ENCODE data around the gene ZNF181. TPM values are rescaled to one million over a fixed set of nuclear protein-coding genes. Genes with fewer than 3 reads are reported as not detected.

Gene ZNF181
- polyA plus RNA-seq, 3 donors: 8.0 to 9.9 (median 8.8) TPM

- H3K27ac ChIP-seq (ENCODE audit: low read depth, low read length): peak overlapping the region; percentile 94
- WGBS, 3 donors: 10 to 18% (median 18%) methylated on average over 16 of the region's 16 CpGs
Measured at GRCh38 chr19:34734537-34735103, 577 bp downstream of the ZNF181 start.

GRCh38 chr19:34744896-34745690 is 11.1 kb downstream of the ZNF181 start:
- H3K27ac ChIP-seq (ENCODE audit: low read depth, low read length): no peak overlapping the region
- WGBS, 3 donors: 93 to 96% (median 94%) methylated on average over 3 of the region's 3 CpGs

- H3K27ac ChIP-seq (ENCODE audit: low read depth, low read length): no peak overlapping the region
- 91 to 94% (median 94%) methylated on average over 4 of the region's 4 CpGs for WGBS, 3 donors
Measured at GRCh38 chr19:34757441-34757840, 23.4 kb downstream of the ZNF181 start.

GRCh38 chr19:34759218-34759917 is 25.3 kb downstream of the ZNF181 start:
- 96 to 97% (median 96%) methylated on average over 11 of the region's 11 CpGs for WGBS, 3 donors
- no peak overlapping the region for H3K27ac ChIP-seq (ENCODE audit: low read depth, low read length)

- WGBS, 3 donors: 94 to 98% (median 96%) methylated on average over 2 of the region's 2 CpGs
- no peak overlapping the region for H3K27ac ChIP-seq (ENCODE audit: low read depth, low read length)
Measured at GRCh38 chr19:34766386-34766785, 32.3 kb downstream of the ZNF181 start.

- no peak overlapping the region for H3K27ac ChIP-seq (ENCODE audit: low read depth, low read length)
- WGBS, 3 donors: 92 to 99% (median 94%) methylated on average over 3 of the region's 3 CpGs
Measured at GRCh38 chr19:34767951-34768350, 33.9 kb downstream of the ZNF181 start.

GRCh38 chr19:34772697-34773554 is 38.9 kb downstream of the ZNF181 start, which contains the start of gene ZNF599:
Gene ZNF599, minus strand, starts transcription at chr19:34773215. Its CDS starts 374 bp downstream, at chr19:34772841.
- no peak within 1 kb of the TSS for H3K27ac ChIP-seq (ENCODE audit: low read depth, low read length)
- 3% methylated on average over 69 of the region's 69 CpGs for WGBS, 3 donors

- no peak overlapping the region for H3K27ac ChIP-seq (ENCODE audit: low read depth, low read length)
- WGBS, 3 donors: 72 to 79% (median 75%) methylated on average over 2 of the region's 2 CpGs
Measured at GRCh38 chr19:34773555-34773864, 39.5 kb downstream of the ZNF181 start.

GRCh38 chr19:34774857-34775256 is 40.8 kb downstream of the ZNF181 start:
- WGBS, 3 donors: 55 to 70% (median 66%) methylated on average over 2 of the region's 2 CpGs
- no peak overlapping the region for H3K27ac ChIP-seq (ENCODE audit: low read depth, low read length)

- 64 to 78% (median 76%) methylated on average over 2 of the region's 2 CpGs for WGBS, 3 donors
- H3K27ac ChIP-seq (ENCODE audit: low read depth, low read length): no peak overlapping the region
Measured at GRCh38 chr19:34778342-34778741, 44.3 kb downstream of the ZNF181 start.

- 56 to 80% (median 72%) methylated on average over 3 of the region's 3 CpGs for whole genome bisulfite sequencing, 3 donors
- no peak overlapping the region for H3K27ac ChIP-seq (ENCODE audit: low read depth, low read length)
Measured at GRCh38 chr19:34779652-34780051, 45.6 kb downstream of the ZNF181 start.

- H3K27ac ChIP-seq (ENCODE audit: low read depth, low read length): no peak overlapping the region
- 74 to 84% (median 78%) methylated on average over 5 of the region's 5 CpGs for WGBS, 3 donors
Measured at GRCh38 chr19:34786236-34786635, 52.2 kb downstream of the ZNF181 start.

GRCh38 chr19:34787059-34787824 is 53.2 kb downstream of the ZNF181 start:
- 60 to 79% (median 77%) methylated on average over 3 of the region's 3 CpGs for WGBS, 3 donors
- no peak overlapping the region for H3K27ac ChIP-seq (ENCODE audit: low read depth, low read length)

GRCh38 chr19:34788074-34788473 is 54.0 kb downstream of the ZNF181 start:
- H3K27ac ChIP-seq (ENCODE audit: low read depth, low read length): no peak overlapping the region
- WGBS, 3 donors: 56 to 76% (median 66%) methylated on average over 2 of the region's 2 CpGs

GRCh38 chr19:34793565-34793964 is 59.5 kb downstream of the ZNF181 start:
- no peak overlapping the region for H3K27ac ChIP-seq (ENCODE audit: low read depth, low read length)
- 49 to 69% (median 69%) methylated on average over 3 of the region's 3 CpGs for WGBS, 3 donors

GRCh38 chr19:34794066-34794960 is 60.3 kb downstream of the ZNF181 start:
- 70 to 77% (median 73%) methylated on average over 9 of the region's 9 CpGs for WGBS, 3 donors
- H3K27ac ChIP-seq (ENCODE audit: low read depth, low read length): no peak overlapping the region
